HG03135 (cell line): ENCODE data around the gene CATSPERD.

Experiments used
- ATAC-seq: cut with Tn5 transposase; IDR thresholded peaks from one replicate; pipeline ENCODE4 v1.9.1; 2021; ENCODE audit warnings: mild to moderate bottlenecking, moderate library complexity; ENCODE audit not compliant: unreplicated experiment

CATSPERD gene

DNA sequence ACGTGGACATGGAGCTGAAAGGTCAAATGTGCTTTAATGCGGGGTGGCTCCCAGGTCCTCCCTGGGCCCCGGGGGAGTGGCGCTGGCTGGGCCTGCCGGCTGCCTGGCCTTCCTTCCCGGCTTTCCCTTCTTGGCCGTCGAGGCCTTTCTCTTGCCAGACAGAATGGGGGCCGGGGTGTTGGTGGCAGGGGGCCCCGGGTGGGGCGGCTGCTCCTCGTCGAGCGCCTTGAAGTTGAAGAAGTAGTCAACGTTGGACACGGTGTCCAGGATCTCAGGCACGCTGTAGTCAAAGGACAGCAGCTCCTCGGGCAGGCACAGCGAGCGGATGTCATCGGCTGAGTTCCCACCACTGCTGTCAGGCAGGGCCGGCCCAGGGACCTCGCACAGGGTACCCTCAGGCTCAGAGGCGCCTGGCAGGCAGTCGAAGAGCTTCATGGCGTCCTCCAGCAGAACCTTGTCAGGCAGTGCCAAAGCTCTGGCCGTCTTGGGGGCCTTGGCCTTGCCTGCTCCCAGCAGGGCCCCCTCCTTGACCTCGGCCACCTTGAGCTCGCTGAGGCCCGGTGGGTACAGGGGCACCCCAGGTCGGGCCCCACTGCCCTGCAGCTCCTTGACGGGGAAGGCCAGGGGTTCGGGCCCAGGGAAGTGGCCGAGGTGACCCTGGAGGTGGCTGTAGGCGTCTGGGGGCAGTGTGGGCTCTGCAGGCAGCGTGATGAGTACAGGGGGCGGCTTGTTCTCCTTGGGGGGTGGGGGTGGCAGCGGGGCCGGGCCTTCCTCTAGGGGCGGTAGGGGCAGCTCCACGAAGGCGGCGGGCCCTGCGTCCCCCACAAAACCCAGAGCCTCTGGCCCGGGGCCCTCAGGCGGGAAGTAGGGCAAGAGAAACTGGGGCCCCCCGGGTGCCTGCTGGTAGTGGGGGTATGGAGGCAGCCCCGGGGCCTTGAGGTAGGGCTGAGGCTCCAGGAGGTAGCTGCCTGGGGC lies 62.8 kb downstream of the CATSPERD start:
- ATAC-seq: no peak

DNA sequence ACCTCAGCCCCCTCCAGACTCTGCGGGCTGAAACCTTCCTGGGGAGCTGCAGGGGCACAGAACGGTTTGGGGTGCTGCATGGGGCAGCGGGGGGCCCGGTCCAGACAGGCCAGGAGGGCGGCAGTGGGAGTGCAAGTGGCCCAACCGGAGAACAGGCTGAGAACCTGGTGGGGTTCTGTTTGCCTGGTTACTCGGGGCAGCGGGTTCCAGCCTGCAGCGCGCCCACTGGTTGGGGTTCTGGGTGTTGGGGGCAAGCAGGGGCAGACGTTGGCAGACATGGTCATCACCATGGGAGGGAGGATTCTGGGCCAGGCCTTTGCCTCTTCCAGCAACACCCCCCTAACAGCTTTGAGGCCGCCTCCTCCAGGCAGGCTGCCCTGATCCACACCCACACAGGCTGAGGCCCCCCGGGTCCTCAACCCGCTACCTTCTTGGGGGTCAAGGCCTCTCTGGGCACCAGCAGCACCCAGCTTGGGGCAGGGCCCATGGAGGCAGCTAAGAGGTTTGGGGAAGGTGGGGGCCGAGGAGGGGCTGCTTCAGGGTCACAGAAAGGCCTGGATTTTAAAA lies 64.2 kb downstream of the CATSPERD start, which contains the start of gene PRR22:
PRR22 (minus strand) TSS at position 166 of the 567 bp plus-strand sequence; CDS start at position 80, 86 bp downstream.
- no peak for ATAC-seq

DNA sequence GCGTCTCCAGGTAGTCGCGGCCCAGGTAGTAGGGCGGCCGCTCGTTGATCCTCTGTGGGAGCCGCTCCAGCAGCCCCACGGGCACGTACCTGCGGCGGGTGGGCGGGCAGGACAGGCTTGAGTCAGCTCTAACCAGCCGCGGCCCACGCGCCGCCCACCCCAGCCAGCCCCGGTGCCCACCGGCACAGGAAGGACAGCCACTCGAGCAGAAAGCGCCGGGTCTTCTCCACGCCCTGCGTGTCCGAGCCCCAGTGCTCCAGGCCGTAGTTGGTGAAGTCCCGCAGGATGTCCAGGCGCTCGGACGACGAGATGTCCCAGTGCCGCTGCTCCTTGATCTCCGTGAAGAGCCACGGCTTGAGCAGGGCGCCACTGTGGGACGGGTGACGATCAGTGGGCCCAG lies 65.0 kb downstream of the CATSPERD start:
- no peak for ATAC-seq

DNA sequence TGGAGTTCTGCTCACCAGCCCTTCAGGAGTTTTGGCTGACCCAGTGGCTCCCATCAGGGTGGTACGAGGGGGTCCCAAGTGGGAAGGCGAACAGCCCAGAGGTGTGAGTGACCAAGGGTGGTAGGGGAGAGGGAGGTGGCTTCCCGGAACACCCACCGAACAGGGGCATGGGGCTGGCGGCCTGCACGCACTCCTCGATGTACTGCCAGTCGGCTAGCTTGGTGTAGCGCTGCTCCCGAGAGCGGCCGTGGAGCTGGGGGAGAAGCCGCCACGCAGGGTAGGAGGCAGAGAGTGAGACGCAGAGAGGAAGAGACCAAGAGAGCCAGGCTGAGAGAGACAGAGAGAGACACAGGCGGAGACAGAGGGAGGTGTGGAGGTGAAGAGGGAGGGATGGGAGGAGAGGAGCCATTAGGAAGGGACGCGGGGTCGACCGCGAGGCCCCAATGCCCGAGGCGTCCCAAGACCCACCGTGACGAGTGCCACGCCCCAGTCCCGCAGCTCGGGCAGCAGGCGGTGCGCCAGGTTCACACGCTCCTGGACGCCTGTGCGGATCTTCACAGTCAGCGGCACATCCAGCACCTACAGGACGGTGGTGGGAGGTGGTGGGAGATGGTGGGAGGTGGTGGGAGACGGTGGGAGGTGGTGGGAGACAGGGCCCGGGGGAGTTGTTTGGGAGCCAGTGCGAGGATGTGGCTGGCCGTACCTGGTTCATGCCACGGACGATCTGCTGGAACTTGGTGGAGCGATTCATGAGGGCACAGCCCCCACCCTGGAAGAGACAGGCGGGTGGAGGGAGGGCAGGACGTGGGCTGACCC lies 66.4 kb downstream of the CATSPERD start:
- ATAC-seq: no peak

DNA sequence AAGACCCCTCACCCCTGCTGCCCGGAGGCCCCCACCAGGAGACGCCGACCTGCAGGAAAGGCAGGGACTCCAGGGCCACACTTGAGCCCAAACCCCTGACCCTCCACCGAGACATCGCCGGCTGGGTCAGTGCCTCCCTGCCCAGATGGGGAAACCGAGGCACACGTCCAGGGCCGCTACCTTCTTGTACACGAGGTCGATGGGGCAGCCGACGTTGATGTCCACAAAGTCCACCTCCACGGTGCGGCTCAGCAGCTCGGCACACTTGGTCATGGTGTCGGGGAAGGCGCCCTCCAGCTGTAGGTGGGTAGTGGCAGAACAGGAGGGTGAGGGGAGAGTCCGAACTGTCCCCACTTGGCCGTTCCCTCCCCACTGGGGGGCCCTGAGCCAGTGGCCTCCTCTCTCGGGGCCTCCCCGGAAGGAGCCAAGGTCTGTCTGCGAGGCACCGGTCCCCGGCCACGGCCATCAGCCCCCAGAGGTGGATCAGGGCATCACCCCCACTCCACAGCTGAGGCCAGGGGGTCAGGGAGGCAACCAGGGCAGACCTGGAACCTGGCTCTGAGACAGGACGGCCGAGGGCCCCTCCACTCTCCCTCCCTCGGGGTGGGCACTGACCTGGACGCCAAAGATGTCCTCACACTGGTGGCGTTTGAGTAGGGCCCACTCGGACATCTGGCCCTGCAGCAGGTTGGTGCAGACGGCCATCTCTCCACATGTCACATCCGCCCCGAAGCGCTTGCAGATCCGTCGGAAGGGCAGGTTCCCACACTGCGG lies 67.2 kb downstream of the CATSPERD start:
- ATAC-seq: no peak

DNA sequence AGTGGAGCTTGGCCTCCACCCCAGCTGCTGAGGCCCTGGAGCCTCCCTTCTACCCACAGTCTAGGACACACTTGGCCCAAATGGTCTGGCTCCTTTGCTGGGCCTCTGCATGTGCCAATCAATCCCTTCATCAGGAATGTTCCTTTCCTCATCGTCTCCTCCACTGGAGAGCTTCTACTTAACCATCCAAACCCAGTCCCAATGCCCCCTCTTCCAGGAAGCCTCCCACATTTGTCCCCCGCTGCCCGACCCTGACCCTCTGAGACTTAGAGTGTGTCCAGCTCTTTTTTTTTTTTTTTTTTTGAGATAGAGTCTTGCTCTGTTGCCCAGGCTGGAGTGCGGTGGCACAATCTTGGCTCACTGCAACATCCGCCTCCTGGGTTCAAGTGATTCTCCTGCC lies 68.0 kb downstream of the CATSPERD start:
- ATAC-seq: no peak

DNA sequence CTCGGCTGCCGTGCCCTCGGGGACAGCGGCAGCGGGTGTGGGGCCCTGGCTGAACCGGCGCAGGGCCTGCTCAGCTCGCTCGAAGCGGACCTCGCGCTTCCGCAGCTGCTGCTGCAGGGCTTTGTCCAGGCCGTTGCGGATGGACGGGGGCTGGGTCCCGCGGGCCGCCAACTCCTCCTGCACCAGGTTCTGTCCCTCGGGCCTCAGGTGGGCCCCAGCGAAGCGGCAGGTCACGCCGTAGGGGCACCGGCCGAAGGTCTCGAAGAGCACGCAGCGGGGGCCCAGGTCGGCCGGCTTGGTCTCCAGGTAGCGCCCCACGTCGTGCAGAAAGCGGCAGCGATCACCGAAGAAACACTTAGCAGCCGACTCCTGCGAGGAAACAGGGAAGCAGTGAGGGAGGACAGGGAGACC lies 68.9 kb downstream of the CATSPERD start:
- no peak for ATAC-seq

DNA sequence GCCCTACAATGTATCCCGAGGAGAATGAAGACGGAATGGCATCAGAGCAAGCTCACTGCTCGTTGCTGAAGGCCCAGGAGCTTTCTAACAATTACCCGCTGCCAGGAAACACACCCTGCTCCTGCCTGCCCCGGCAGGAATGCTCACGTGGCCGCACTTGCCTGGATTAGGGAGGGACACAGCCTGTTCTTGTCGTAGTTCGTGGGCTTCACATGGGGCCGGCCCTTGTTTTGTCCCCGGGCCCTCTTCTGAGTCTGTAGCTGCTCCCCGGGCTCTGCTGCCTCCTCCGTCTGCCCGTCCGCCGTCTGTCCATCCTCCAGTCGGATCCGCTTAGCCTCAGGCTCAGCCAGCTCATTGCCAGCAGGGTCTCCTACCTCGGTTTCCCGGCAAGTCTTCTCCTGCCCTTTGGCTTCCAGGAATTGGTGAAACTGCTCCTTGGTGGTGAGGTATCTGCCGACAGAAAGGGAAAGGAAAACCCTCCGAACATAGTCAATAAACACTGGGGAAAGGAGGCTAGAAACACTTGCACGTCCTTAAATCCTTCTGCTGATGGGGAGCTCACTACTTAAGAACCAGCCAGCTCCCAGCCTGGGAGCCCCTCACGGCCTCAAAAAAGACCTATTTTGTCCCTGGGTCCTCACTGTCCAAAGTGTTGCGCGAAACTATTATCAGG lies 69.6 kb downstream of the CATSPERD start:
- no peak for ATAC-seq

DNA sequence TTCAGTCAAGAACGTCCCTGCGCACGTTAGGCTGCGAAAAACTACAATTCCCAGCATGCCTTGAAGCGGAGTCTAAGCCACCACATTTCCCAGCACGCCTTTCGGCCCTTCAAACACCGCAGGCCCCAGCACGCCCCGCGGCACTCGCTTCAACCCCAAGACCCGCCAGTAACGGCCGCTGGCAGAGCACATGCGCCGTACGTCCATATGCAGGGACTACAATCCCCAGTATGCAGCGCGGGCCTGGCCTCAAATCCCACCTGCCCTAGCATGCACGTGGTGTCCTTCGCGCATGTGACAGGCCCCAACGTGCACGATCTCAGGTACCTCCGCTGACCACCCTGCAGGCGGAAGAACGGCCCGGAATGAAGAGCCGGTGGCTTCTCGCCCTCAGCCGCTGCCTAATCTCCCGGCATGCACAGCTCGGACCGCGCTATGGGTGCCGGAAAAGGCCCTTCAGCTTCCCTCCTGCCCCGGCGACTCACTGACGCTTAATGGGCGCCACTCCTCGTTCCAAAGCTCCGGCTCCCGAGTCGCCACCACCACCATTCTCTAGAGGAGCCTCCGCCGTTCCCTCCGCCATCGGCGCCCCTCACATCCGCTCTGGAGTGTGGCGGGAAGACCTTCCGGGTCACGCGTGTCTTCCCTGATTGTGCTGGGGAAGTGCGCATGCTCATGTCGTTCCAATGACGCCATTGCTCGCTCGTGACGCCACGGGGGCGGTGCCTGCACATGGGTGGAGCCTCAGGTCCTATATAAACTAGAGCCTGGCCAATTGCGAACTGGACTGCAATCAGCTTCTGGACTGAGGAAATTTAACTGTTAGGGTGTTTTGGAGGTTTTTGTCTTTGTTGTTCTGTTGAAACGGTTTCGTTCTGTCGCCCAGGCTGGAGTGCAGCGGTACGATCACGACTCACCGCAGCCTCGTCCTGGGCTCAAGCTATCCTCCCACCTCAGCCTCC lies 70.4 kb downstream of the CATSPERD start, which contains the start of gene DUS3L:
DUS3L (minus strand) TSS at position 605 of the 962 bp plus-strand sequence; CDS start at position 583, 22 bp downstream.
- ATAC-seq: peak; percentile 93

DNA sequence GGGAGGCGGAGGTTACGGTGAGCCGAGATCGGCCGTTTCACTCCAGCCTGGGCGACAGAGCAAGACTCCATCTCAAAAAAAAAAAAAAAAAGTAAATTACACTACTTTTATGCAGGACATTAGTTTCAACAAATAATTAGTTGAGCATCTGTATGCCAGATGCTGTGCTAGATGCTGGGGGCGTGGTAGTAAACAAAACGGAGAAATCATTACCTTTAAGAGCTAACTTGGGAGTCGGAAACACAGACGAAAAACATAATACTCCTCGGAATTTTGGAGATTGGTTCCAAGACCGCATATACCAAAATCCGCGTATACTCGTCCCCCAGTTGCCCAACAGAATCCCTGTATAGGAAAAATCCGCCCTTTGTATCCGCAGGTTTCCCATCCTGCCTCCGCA lies 71.8 kb downstream of the CATSPERD start:
- no peak for ATAC-seq

DNA sequence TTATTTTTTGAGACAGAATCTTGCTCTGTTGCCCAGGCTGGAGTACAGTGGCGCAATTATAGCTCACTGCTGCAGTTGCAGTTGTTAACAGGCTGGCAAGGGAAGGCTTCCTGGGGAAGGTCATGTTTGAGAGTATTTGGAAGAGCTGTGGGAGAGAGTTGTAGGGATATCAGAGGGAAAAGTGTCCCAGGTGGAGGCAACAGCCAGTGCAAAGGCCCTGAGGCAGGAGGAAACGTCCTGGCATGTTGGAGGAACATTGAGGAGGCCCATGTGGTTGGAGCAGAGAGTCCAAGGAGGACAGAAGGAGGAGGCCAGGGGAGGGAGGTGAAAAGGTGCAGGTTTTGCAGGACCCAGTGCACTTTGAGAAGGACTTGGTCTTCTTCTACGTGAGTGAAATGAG lies 72.8 kb downstream of the CATSPERD start:
- no peak for ATAC-seq

DNA sequence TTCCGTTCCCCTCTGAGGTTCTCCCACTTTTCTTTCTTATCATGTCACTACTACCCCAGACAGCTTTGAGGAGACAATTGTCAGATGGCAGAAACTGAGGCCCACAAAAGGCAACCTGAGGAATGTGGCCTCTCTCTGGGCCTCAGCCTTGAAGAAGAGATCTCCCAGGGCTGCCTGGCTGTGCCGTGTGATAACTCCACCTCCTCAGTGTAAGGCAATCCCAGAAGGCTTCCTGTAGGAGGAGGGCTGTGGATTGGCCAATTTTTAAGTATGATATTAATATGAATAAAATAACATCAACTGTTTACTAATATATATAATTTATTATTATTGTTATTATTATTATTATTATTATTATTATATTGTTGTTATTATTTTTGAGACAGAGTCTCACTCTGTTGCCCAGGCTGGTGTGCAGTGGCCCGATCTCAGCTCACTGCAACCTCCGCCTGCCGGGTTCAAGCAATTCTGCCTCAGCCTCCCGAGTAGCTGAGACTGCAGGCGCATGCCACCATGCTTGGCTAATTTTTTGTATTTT lies 75.0 kb downstream of the CATSPERD start:
- ATAC-seq: no peak

DNA sequence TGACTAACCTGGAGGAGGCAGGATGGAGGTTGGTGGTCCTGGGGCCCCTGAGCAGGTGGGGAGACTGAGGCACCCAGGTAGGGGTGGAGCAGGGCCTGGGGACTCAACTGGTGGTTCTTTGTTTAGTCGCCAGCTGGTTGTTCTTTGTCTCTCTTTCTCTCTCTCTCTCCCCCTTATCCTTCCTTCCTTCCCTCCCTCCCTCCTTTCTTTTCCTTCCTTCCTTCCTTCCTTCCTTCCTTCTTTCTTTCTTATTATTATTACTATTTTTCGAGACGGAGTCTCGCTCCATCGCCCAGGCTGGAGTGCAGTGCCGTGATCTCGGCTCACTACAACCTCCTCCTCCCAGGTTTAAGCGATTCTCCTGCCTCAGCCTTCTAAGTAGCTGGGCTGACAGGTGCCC lies 77.8 kb downstream of the CATSPERD start:
- ATAC-seq: no peak

DNA sequence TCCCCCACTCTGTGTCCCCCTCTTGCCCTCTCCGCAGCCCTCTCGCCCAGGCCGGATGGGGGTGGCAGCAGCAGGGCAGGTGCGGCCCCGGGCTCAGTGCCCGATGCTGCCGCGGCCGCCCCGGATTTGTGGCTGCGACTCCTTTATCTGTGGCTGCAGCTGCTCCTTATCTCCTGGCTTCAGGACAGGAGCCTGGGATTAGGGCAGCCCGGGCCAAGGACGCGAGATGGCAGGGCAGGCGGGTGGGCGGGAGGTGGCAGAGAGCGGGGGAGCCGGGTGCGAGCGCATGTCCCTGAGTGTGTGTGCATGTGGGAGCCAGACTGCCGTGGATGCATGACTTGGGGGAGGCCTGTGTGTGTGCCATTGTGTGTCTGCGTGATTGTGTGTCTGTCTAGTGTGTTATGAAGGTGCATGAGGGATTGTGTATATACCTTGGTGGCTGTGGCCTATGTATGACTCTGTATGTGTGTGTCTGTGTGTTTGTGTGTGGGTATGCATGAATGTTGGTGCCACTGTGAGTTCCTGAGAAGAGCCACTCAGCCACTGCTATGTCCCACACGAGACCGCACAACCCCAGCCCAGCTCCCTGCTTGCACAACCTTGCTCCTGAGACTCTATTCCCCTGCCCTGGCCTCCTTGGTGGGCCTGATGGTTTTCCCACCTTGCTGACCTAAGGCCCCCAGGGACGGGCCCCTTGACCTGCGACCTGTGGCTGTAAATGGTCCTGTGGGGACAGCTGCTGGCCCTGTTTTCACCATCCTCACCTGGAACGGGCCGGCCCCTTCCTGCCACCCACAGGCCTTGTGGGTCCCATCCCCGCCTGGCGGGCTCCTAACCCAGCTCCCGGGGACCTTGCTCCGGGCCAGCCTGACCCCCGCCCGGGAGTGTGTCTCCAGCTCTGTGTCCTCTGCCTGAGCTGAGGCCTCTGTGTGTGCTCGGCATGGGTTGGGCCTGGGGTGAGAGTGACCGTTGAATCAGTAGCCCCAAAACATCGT lies 79.1 kb downstream of the CATSPERD start:
- no peak for ATAC-seq

DNA sequence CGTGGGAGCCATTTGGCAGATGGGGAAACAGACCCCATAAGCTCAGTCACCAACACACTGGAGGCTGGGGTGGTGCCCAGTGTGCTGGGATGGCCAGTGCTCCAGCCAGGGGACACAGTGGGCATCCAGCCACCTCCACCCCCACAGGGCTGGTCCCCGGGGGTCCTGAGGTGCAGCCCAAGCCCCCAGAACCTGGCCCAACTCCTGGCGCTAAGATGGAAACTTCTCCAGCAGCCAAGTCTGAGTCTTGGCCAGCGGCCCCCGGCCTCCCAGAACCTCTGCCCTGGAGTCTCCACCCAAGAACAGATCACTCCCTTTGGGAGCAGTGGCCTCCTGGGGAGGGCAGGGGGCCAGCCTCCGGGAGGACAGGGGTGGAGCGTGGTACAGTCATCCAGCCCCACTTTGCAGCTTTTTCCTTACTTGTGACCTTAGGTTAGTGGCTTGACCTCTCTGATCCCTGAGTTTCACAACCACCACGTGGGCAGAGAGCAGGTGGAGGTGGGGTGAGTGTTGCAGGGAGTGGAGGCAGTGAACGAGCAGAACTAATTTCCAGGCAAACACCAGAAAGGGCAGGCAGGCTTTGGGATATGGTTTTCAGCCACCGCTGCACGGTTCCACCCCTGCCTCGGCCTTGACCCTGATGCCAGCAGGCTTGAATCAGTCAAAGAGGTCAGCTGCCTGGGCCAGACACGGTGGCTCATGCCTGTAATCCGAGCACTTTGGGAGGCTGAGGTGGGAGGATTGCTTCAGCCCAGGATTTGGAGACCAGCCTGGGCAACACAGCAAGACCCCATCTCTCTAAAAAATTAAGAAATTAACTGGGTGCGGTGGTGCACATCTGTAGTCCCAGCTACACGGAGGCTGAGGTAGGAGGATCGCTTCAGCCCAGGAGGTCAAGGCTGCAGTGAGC lies 80.2 kb downstream of the CATSPERD start:
- no peak for ATAC-seq
